ENCODE measurements around the gene TMEM120B.

TMEM120B gene

DNA sequence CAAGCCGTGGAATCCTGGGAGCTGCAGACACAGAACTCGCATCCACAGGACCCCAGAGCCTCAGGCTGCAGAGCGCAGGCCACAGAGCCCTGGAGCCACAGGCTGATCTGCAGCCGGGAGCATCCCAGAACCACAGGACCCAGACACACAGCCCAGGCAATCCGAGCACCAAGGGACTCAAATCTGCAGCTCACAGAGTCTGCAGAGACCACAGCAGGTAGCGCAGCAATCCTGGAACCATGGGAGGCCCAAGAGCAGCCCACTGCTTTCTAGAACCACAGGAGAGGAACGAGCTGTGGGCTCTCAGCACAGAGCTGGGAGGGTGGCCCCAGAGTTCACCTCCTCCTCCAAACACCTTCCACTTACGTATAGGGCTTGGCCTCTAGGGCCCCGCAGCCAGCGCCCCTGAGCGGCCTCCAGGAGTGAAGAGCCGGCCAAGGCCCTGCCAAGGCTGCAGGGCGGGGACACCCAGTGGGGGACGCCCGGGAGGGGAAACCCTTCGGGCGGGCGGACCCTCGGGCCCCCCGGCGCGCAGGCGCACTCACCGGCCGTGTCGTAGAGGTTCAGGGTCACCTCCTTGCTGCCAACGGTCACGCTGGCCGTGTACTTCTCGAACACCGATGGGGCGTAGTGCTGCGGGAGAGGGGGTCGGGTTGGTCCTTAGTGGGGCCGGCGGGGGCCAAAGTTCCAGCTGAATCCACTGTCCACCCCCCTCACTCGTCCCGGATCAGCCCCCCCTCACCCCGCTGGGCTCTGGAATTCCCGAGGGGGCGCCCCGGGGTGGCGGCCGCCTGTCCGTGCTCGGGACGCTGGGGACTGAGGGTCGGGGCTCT is 80.3 kb downstream of the TMEM120B start:
- peaks cover 17% of the 10 kb centered on the region for H3K4me1 ChIP-seq (ENCODE audit: low read length)
- H2AFZ ChIP-seq (ENCODE audit: low read length), result no peak overlapping the region
- TF ChIP-seq, protein P1, sequence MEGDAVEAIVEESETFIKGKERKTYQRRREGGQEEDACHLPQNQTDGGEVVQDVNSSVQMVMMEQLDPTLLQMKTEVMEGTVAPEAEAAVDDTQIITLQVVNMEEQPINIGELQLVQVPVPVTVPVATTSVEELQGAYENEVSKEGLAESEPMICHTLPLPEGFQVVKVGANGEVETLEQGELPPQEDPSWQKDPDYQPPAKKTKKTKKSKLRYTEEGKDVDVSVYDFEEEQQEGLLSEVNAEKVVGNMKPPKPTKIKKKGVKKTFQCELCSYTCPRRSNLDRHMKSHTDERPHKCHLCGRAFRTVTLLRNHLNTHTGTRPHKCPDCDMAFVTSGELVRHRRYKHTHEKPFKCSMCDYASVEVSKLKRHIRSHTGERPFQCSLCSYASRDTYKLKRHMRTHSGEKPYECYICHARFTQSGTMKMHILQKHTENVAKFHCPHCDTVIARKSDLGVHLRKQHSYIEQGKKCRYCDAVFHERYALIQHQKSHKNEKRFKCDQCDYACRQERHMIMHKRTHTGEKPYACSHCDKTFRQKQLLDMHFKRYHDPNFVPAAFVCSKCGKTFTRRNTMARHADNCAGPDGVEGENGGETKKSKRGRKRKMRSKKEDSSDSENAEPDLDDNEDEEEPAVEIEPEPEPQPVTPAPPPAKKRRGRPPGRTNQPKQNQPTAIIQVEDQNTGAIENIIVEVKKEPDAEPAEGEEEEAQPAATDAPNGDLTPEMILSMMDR (IDR thresholded peaks at IDR 0.05; ENCODE audit: low read length), result no peak
- TF ChIP-seq EZH2 (optimal IDR thresholded peaks at IDR 0.05; ENCODE audit: low read depth, low read length), result no peak
- TF ChIP-seq EZH2phosphoT487 (IDR thresholded peaks at IDR 0.05; ENCODE audit: low read length), result no peak
- no peaks in the 10 kb centered on the region for H3K27me3 ChIP-seq (replicated peaks; ENCODE audit: insufficient read depth, low read length)
- no peaks in the 10 kb centered on the region for H3K9me3 ChIP-seq (replicated peaks; ENCODE audit: insufficient read depth, low read length)
- no peak for DNase-seq
- H4K20me1 ChIP-seq (ENCODE audit: insufficient read depth, low read length), result no peaks in the 10 kb centered on the region
- no peak overlapping the region; the same call in 1 of the 2 replicates for H3K9ac ChIP-seq (ENCODE audit: low read length)
- no peaks in the 10 kb centered on the region for H3K36me3 ChIP-seq (replicated peaks; ENCODE audit: insufficient read depth, low read length)
- no peaks in the 10 kb centered on the region for H3K9me2 ChIP-seq (replicated peaks; ENCODE audit: insufficient read depth, low read length)
- no peak overlapping the region for H3K27ac ChIP-seq (ENCODE audit: low read length)
- H3K4me3 ChIP-seq (ENCODE audit: low read length), result peak overlapping the region; percentile 64
- H3K79me2 ChIP-seq (ENCODE audit: low read length), result peaks cover 10% of the 10 kb centered on the region
- peak overlapping the region; percentile 91; the same call in 1 of the 2 replicates for H3K4me2 ChIP-seq (ENCODE audit: low read depth, low read length)
- H3F3A ChIP-seq (ENCODE audit: insufficient read depth, low read length), result no peaks in the 10 kb centered on the region

DNA sequence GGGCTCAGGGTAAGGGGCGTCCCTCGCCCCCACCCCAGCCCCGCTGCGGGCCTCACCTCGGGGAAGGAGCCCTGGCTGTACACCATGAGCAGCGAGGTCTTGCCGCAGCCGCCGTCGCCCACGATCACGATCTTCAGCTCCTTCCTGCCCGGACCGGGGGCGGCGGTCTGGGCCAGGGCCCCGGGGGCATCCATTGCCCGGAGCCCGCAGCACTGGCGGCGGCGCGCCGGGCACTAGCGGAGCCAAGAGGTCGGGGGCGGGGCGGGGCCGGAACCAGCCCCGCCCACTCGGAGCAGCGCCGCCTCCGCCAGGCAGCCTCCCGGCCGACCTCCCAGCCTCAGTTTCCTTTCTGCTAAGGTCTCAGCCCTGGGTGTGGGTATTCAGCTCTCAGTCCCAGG is 80.9 kb downstream of the TMEM120B start, which contains the start of gene RHOF:
Gene RHOF (minus strand): TSS at position 249 of the 398 bp plus-strand sequence. CDS start 55 bp downstream, at position 194.
- TF ChIP-seq EZH2 (optimal IDR thresholded peaks at IDR 0.05; ENCODE audit: low read depth, low read length), result no peak
- TF ChIP-seq, protein P1 (IDR thresholded peaks at IDR 0.05; ENCODE audit: low read length), result no peak
- TF ChIP-seq EZH2phosphoT487 (IDR thresholded peaks at IDR 0.05; ENCODE audit: low read length), result no peak
- Histone ChIP-seq H3K4me1 (ENCODE audit: low read length) (peaks cover 19% of the 10 kb centered on the region), H3K9me3 (replicated peaks; ENCODE audit: insufficient read depth, low read length) (no peaks in the 10 kb centered on the region), H2AFZ (ENCODE audit: low read length) (peak within 1 kb of the TSS; percentile 67), H3K27ac (ENCODE audit: low read length) (peak within 1 kb of the TSS; percentile 40; the same call in 1 of the 2 replicates), H4K20me1 (ENCODE audit: insufficient read depth, low read length) (no peaks in the 10 kb centered on the region), H3K79me2 (ENCODE audit: low read length) (peaks cover 16% of the 10 kb centered on the region), H3K4me3 (ENCODE audit: low read length) (peak within 1 kb of the TSS; percentile 64), H3K4me2 (ENCODE audit: low read depth, low read length) (peak within 1 kb of the TSS; percentile 91), H3F3A (ENCODE audit: insufficient read depth, low read length) (no peaks in the 10 kb centered on the region), H3K36me3 (replicated peaks; ENCODE audit: insufficient read depth, low read length) (no peaks in the 10 kb centered on the region), H3K27me3 (replicated peaks; ENCODE audit: insufficient read depth, low read length) (no peaks in the 10 kb centered on the region), H3K9ac (ENCODE audit: low read length) (peak within 1 kb of the TSS; percentile 40; the same call in 1 of the 2 replicates), H3K9me2 (replicated peaks; ENCODE audit: insufficient read depth, low read length) (no peaks in the 10 kb centered on the region)
- DNase-seq, result peak; percentile 26

DNA sequence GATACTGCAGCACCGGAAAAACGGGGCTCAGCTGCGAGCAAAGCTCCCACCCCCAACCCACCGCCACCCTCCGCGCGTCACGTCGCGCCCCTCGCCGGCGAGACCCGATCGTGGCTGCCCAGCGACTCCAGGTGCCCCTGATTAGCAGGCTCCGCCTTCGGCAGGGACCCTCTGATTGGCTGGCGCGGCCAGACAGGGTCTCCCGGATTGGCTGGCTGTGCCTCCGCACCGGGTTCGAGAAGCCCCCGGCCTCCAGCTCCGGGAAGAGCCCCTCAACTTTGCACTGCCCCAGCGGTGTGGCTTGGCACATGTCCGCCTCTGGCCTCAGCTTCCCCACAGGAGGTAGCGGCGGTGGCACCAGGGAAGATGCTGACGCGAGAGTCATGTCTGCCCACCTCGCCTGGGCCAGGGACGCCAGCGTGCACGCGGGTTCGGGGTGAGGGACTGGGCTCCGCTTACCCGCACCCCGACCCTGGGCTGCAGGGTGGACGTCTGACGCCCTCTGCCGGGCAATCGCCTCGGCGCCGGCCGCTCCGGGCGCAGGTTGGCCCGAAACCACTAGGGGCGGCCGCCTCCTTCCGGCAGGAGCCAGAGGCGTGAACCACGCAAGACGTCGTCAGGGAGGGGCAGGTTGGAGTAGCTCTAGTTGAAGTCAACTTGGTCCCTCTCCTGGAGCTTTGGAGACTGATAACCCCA is 81.4 kb downstream of the TMEM120B start:
- Histone ChIP-seq H3K27ac (ENCODE audit: low read length) (peak overlapping the region; percentile 40; the same call in 1 of the 2 replicates), H3K79me2 (ENCODE audit: low read length) (peaks cover 21% of the 10 kb centered on the region), H3K27me3 (replicated peaks; ENCODE audit: insufficient read depth, low read length) (no peaks in the 10 kb centered on the region), H3K36me3 (replicated peaks; ENCODE audit: insufficient read depth, low read length) (no peaks in the 10 kb centered on the region), H3K9me2 (replicated peaks; ENCODE audit: insufficient read depth, low read length) (no peaks in the 10 kb centered on the region), H3K4me1 (ENCODE audit: low read length) (peaks cover 24% of the 10 kb centered on the region), H3K4me3 (ENCODE audit: low read length) (peak overlapping the region; percentile 64), H4K20me1 (ENCODE audit: insufficient read depth, low read length) (no peaks in the 10 kb centered on the region), H2AFZ (ENCODE audit: low read length) (peak overlapping the region; percentile 67), H3K9me3 (replicated peaks; ENCODE audit: insufficient read depth, low read length) (no peaks in the 10 kb centered on the region), H3K4me2 (ENCODE audit: low read depth, low read length) (peak overlapping the region; percentile 91), H3K9ac (ENCODE audit: low read length) (peak overlapping the region; percentile 40; the same call in 1 of the 2 replicates), H3F3A (ENCODE audit: insufficient read depth, low read length) (no peaks in the 10 kb centered on the region)
- peak; percentile 85 for DNase-seq
- no peak for TF ChIP-seq EZH2phosphoT487 (IDR thresholded peaks at IDR 0.05; ENCODE audit: low read length)
- no peak for TF ChIP-seq EZH2 (optimal IDR thresholded peaks at IDR 0.05; ENCODE audit: low read depth, low read length)
- TF ChIP-seq, protein P1 (IDR thresholded peaks at IDR 0.05; ENCODE audit: low read length), result peak; percentile 96
